B cell (primary cell): Measurements from ENCODE around the gene NUMBL. TPM values are rescaled to one million over a fixed set of nuclear protein-coding genes. Genes with fewer than 3 reads are reported as not detected.

Experiments
- ATAC-seq: fragments of 200-7000 bp; cut with Tn5 transposase; one replicate; pipeline ENCODE4 v1.10.0; 2021; ENCODE audit warnings: low read depth, mild to moderate bottlenecking, moderate number of reproducible peaks, moderate library complexity
- CTCF ChIA-PET: fragments of 350-600 bp; sonication (Branson Sonifier 250); formaldehyde crosslinking; loops from one replicate; lab custom pipeline; 2021; ENCODE audit warnings: antibody characterized with exemption, inconsistent platforms; lab: Charles Lee
- POLR2A ChIA-PET: fragments of 350-600 bp; sonication (Branson Sonifier 250); formaldehyde crosslinking; loops from one replicate; lab custom pipeline; 2021; ENCODE audit warnings: antibody characterized with exemption; lab: Charles Lee
- DNase-seq: peaks from one replicate; pipeline ENCODE4 v3.0.0; 2013
- H2AFZ ChIP-seq: 2 replicates; pipeline ENCODE4 v1.6.1; 2012; ENCODE audit warnings: mild to moderate bottlenecking, low read depth, low read length; ENCODE audit not compliant: insufficient read depth, poor library complexity, severe bottlenecking
- H3K27ac ChIP-seq, 2 donors: 1 replicate in 1 of 2; 2 replicates in 1 of 2; pipeline ENCODE4 v1.5.1; 2012 to 2013; ENCODE audit warnings: low read length in 2 of 2, mild to moderate bottlenecking in 2 of 2, moderate library complexity in 1 of 2
- H3K27me3 ChIP-seq, 4 experiments: fragments of 200-600 bp in 1 of 4; sonication (generic) in 1 of 4; replicated peaks in 1 of 4; 1 replicate in 2 of 4; 2 replicates in 2 of 4; pipeline versions ENCODE4 v1.6.1 to v1.7.0; 2013 to 2016; ENCODE audit warnings: low read length in 3 of 4, mild to moderate bottlenecking in 2 of 4, mixed read lengths in 1 of 4, moderate library complexity in 1 of 4; ENCODE audit not compliant: insufficient read depth in 4 of 4, control insufficient read depth in 3 of 4; ENCODE audit errors: control extremely low read depth in 1 of 4
- H3K36me3 ChIP-seq, 2 experiments: replicated peaks in 1 of 2; 1 replicate in 1 of 2; 2 replicates in 1 of 2; pipeline versions ENCODE4 v1.6.1 to v1.7.1; 2013; ENCODE audit warnings: low read length in 1 of 2; ENCODE audit not compliant: insufficient read depth in 2 of 2, control insufficient read depth in 1 of 2; ENCODE audit errors: control extremely low read depth in 1 of 2, extremely low read depth in 1 of 2
- H3K4me1 ChIP-seq, 2 donors: fragments of 200-600 bp in 1 of 2; sonication (generic) in 1 of 2; 1 replicate in 1 of 2; 2 replicates in 1 of 2; pipeline versions ENCODE4 v1.5.1 to v1.6.1; 2013 to 2017; ENCODE audit warnings: low read length in 2 of 2; ENCODE audit not compliant: control insufficient read depth in 2 of 2, insufficient read depth in 2 of 2
- H3K4me2 ChIP-seq: replicated peaks from 2 replicates; pipeline ENCODE3; 2012; ENCODE audit warnings: mild to moderate bottlenecking, low read depth, low read length; ENCODE audit not compliant: poor library complexity, severe bottlenecking
- H3K4me3 ChIP-seq, 5 experiments: fragments of 200-600 bp in 1 of 5; sonication (generic) in 1 of 5; 1 replicate in 3 of 5; 2 replicates in 2 of 5; pipeline versions ENCODE4 v1.5.1 to v1.7.0; 2011 to 2016; ENCODE audit warnings: low read length in 4 of 5, mild to moderate bottlenecking in 4 of 5, low read depth in 2 of 5, control low read depth in 1 of 5, moderate library complexity in 1 of 5; ENCODE audit not compliant: insufficient read depth in 1 of 5; ENCODE audit errors: control extremely low read depth in 1 of 5, extremely low read depth in 1 of 5
- H3K79me2 ChIP-seq: fragments of 200-600 bp; sonication (generic); one replicate; pipeline ENCODE4 v1.6.0; 2016; ENCODE audit warnings: low read length; ENCODE audit not compliant: control insufficient read depth, insufficient read depth
- H3K9ac ChIP-seq: fragments of 200-600 bp; sonication (generic); 2 replicates; pipeline ENCODE4 v1.6.1; 2017; ENCODE audit warnings: mild to moderate bottlenecking, low read length, moderate library complexity
- H3K9me3 ChIP-seq, 3 donors: one replicate each; pipeline versions ENCODE4 v1.6.1 to v1.7.1; 2013; ENCODE audit warnings: low read length in 2 of 3; ENCODE audit not compliant: control insufficient read depth in 2 of 3, insufficient read depth in 1 of 3; ENCODE audit errors: control extremely low read depth in 1 of 3
- H4K20me1 ChIP-seq: 2 replicates; pipeline ENCODE4 v1.6.0; 2012; ENCODE audit warnings: mild to moderate bottlenecking, low read length; ENCODE audit not compliant: insufficient read depth, control insufficient read depth, poor library complexity, severe bottlenecking
- H3K27ac Mint-ChIP-seq: one replicate; pipeline ENCODE4 v1.8.0; 2021; ENCODE audit warnings: mixed read lengths
- H3K27me3 Mint-ChIP-seq: one replicate; pipeline ENCODE4 v1.8.0; 2021; ENCODE audit warnings: mixed read lengths
- H3K4me1 Mint-ChIP-seq: one replicate; pipeline ENCODE4 v1.8.0; 2021; ENCODE audit warnings: mixed read lengths
- H3K4me3 Mint-ChIP-seq: one replicate; pipeline ENCODE4 v1.8.0; 2021; ENCODE audit warnings: mixed read lengths
- H3K9me3 Mint-ChIP-seq: one replicate; pipeline ENCODE4 v1.8.0; 2022; ENCODE audit warnings: mixed read lengths; ENCODE audit not compliant: insufficient read depth
- CTCF ChIP-seq: fragments of 200-600 bp; IDR thresholded peaks from one replicate; pipeline ENCODE4 v1.8.0; 2022; ENCODE audit warnings: antibody characterized with exemption, mild to moderate bottlenecking
- EZH2 ChIP-seq: IDR thresholded peaks from 2 replicates; pipeline ENCODE4 v1.6.1; 2012; ENCODE audit warnings: borderline replicate concordance, low read depth, mild to moderate bottlenecking, moderate library complexity, low read length; ENCODE audit not compliant: insufficient read depth, poor library complexity, severe bottlenecking
- WGBS: methylation state at CpG from one replicate; pipeline ENCODE4 v1.1.5; 2013; ENCODE audit warnings: missing lambda C conversion rate; ENCODE audit not compliant: insufficient coverage; 5-methylcytosine and 5-hydroxymethylcytosine counted together
- intact Hi-C: fragments of 100-400 bp; cut with micrococcal nuclease; formaldehyde crosslinking; loops from one replicate; pipeline ENCODE4 v1.10.0; 2022
- polyA plus RNA-seq: library from polyadenylated mRNA; depleted of rRNA; stranded (reverse); fragments of >200 nt; gene quantifications from 2 replicates; pipeline ENCODE4 v1.2.3, GENCODE V29; 2012
- total RNA-seq, 2 donors: library from RNA; stranded (reverse); fragments of 120-200 nt in 1 of 2; gene quantifications; 1 replicate in 1 of 2; 2 replicates in 1 of 2; pipeline versions ENCODE4 v1.2.3 to v1.2.4, GENCODE V29; 2013 to 2022

NUMBL gene
- total and polyA plus RNA-seq, 2 donors (not counting 1 experiment from before 2014, with no cell fraction given), result 7.8 to 21.8 TPM

- no peak for ATAC-seq
- no peak overlapping the region for H3K27ac ChIP-seq
- no peak overlapping the region for H2AFZ ChIP-seq
- no peaks in the 10 kb centered on the region for H3K79me2 ChIP-seq
- Mint-ChIP-seq H3K4me3 (no peak overlapping the region), H3K27me3 (no peaks in the 10 kb centered on the region), H3K4me1 (no peaks in the 10 kb centered on the region), H3K9me3 (no peaks in the 10 kb centered on the region), H3K27ac (no peak overlapping the region)
- intact Hi-C loops, result no loop called here
- no peaks in the 10 kb centered on the region for H4K20me1 ChIP-seq
- no peak overlapping the region for H3K4me3 ChIP-seq
- DNase-seq, result no peak
- CTCF ChIA-PET, result no interaction called here
- H3K9me3 ChIP-seq, result no peaks in the 10 kb centered on the region
- H3K4me2 ChIP-seq, result no peak overlapping the region
- POLR2A ChIA-PET, result no interaction called here
- WGBS, result 94% methylated on average over 22 of the region's 22 CpGs
- no peak overlapping the region for H3K9ac ChIP-seq
- H3K36me3 ChIP-seq, result peaks cover 0 to 39% of the 10 kb centered on the region in 2 experiments
- no peaks in the 10 kb centered on the region for H3K27me3 ChIP-seq
- no peaks in the 10 kb centered on the region for H3K4me1 ChIP-seq
- TF ChIP-seq CTCF (no peak), EZH2 (no peak)
These were observed 48.8 kb upstream of the NUMBL start for GRCh38 chr19:40739030-40739839.

GRCh38 chr19:40737102-40737644 lies 46.7 kb upstream of the NUMBL start:
- WGBS, result over 99% methylated on average over 9 of the region's 9 CpGs
- H3K9me3 Mint-ChIP-seq, result no peaks in the 10 kb centered on the region
- no peak for DNase-seq
- no peak overlapping the region for H3K4me3 Mint-ChIP-seq
- H3K27me3 Mint-ChIP-seq, result no peaks in the 10 kb centered on the region
- ATAC-seq, result no peak
- Histone ChIP-seq H3K9me3 (no peaks in the 10 kb centered on the region), H3K4me2 (no peak overlapping the region), H3K27me3 (no peaks in the 10 kb centered on the region), H3K36me3 (peaks cover 0 to 58% of the 10 kb centered on the region in 2 experiments), H3K9ac (no peak overlapping the region), H3K79me2 (no peaks in the 10 kb centered on the region), H3K4me1 (no peaks in the 10 kb centered on the region), H2AFZ (no peak overlapping the region), H3K27ac (no peak overlapping the region), H3K4me3 (no peak overlapping the region), H4K20me1 (no peaks in the 10 kb centered on the region)
- intact Hi-C loops, result no loop called here
- TF ChIP-seq CTCF, result no peak
- no peak for TF ChIP-seq EZH2
- POLR2A ChIA-PET, result no interaction called here
- H3K27ac Mint-ChIP-seq, result no peak overlapping the region
- no peaks in the 10 kb centered on the region for H3K4me1 Mint-ChIP-seq
- CTCF ChIA-PET, result no interaction called here
